ENCODE results near the gene SLC34A3.

DNA sequence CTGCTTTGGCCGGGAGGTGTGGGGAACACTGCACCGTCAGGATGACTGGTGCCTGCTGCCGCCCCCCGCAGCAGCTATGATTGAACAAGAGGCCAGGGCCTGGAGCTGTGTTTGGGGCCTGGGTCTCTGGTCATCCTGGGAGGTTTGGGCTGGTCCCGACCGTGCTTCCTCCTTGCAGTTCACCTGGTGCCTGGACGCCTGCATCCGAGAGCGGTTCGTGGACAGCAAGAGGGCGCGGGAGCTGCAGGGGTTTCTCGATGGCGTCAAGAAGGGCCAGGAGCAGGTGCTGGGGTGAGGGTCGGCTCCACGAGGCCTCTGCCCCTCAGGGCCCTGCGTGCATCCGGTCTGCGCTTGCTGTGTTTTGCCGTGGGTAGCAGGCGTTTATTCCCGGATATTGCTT, 33.4 kb downstream of the SLC34A3 start:
- TF ChIP-seq, protein P1, sequence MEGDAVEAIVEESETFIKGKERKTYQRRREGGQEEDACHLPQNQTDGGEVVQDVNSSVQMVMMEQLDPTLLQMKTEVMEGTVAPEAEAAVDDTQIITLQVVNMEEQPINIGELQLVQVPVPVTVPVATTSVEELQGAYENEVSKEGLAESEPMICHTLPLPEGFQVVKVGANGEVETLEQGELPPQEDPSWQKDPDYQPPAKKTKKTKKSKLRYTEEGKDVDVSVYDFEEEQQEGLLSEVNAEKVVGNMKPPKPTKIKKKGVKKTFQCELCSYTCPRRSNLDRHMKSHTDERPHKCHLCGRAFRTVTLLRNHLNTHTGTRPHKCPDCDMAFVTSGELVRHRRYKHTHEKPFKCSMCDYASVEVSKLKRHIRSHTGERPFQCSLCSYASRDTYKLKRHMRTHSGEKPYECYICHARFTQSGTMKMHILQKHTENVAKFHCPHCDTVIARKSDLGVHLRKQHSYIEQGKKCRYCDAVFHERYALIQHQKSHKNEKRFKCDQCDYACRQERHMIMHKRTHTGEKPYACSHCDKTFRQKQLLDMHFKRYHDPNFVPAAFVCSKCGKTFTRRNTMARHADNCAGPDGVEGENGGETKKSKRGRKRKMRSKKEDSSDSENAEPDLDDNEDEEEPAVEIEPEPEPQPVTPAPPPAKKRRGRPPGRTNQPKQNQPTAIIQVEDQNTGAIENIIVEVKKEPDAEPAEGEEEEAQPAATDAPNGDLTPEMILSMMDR (IDR thresholded peaks at IDR 0.05), result no peak
- TF ChIP-seq POLR2AphosphoS5 (IDR thresholded peaks at IDR 0.05) (no peak), POLR2A (IDR thresholded peaks at IDR 0.05; ENCODE audit: low read depth) (no peak)
